HG03025 (cell line): ENCODE results near the gene FOXRED2.
"Not testable (repeated sequence)": the region's sequence is repeated elsewhere in the genome, so short reads cannot be mapped to it uniquely, and the experiment has no call there.

Source experiments
- ATAC-seq: cut with Tn5 transposase; IDR thresholded peaks from one replicate; pipeline ENCODE4 v1.9.1; 2021; ENCODE audit warnings: mild to moderate bottlenecking, moderate library complexity; ENCODE audit not compliant: unreplicated experiment, low FRiP score

The FOXRED2 gene

DNA sequence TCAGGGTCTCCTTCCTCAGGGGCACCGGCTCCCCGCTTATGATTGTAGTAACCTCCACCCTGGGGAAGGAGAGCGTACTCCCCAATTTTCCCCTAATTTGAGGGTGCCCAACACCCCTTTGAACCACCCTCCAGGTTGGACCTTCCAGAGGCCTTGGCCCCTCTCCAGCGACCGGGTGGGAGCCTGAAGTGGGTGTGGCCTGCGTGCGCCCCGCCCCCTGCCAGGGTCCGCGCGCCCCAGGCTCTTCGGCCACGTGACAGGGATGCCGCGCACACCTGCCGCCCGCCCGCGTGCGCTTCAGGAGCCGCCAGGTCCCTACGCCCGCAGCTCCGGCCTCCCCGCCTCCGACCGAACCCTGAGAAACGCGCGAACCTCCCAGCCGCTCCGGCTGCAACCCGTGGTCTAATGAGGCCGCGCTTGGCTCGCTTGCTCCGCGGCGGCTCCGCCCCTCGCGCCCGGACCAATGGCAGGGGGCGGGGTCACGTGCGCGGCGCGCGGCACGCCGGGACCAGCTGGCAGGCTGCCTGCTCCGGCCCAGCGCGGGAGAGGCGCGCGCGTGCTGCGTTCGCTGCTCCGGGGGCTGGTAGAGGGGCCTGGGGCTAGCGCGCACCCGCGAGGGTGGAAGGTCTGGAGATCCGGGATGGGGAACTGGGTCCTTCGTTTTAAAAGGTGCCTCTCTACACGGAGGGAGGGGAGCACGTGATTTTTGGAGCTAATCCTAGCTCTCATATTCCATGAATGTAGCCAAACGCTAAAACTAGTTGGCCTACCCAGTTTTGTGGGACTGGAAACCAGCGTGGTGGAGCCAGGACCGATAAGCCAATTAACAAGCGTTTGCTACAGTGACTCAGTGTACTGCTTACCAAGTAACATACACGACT, at the start of gene FOXRED2:
Gene FOXRED2, minus strand, starts transcription at position 404 of the 881 bp plus-strand sequence. CDS start 618 bp downstream, outside the sequence.
- ATAC-seq, result no peak

DNA sequence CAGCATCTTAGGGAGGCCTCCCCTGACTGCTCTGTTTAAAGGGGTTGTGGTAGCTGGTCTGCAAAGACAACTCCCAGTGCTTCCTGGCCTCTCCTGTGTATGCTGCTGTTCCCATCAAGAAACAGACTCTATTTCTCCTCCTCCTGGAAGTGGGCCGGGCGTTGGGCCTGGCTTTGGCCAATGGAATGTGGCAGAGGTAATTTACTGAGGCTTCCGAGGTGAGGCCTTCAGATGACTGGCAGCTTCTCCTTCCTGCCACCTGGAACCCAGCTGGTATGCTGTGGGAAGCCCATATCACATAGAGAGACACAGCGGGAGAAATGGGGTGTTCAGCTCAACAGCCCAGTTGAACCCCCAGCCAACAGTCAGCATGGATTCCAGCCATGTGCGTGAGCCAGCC, 47.3 kb upstream of the FOXRED2 start:
- no peak for ATAC-seq

DNA sequence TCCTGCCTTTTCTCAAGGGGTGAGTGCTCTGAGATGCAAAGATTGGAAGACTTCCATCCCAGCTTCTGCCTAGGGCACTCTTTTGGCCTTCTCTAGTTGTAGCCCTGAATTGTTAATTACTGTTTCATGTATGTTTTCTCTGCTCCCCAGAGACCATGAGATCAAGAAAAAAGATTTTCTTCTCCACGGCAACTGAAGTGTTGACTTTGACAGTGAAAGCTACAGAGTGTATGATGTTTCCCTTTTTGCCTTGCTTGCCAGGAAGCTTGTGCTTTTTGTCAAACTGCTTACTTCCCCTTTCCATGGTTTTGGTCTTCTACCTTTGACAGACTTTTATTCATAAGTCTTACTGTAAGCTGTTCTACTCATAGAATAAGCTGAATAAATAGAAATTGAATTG, 45.4 kb upstream of the FOXRED2 start:
- ATAC-seq, result no peak

DNA sequence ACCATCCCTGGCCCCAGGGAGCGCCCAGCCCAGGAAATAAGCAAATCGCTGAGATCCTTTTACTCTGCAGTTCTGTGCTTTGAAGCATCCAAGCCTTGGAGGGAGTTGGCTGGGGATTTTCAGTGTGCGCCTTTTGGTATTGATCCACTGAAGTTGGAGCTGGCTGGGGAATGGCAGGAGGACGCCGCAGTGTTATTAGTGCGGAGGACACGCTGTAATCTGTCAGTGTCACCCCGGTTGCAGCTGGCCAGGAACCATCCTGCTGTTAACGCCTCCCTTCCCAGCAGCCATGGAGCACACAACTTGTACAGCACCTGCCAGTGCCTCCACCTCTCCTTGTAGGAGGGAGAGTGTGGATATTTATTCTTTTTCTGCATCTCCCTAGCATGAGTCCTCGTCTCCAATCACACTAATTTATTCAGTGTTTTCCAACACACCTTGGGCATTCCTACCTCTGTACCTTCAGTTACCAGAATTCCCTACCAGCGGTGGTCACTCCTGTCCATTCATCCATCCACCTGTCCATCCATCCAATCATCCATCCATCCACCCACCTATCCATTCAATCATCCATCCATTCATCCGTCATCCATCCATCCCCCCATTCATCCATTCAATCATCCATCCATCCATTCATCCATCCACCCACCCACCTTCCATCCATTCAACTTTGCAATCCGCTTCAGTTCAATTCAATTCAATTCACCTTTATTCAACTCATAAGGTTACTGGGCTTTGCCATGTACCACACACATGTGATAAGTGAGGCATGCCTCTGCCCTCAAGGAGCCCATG, 44.1 kb upstream of the FOXRED2 start:
- no peak for ATAC-seq

DNA sequence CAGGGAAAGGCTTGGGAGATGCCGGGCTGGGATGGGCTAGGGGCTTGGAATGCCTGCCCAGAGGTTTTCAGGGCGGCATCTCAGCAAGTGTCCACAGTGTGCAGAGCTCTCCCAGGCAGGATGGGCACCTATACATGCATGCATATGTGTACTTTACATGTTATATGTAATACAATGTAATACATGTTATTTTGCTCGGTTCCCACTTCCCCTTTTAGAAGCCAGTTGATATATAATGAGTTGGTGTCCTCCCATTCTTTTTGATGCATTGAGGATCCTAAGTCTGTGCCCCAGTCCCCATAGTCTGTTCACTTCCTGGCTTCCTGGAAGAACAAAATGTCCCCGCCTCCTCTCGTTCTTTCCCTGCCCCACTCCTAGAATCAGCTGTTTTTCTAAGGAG, 42.2 kb upstream of the FOXRED2 start:
- ATAC-seq, result no peak

DNA sequence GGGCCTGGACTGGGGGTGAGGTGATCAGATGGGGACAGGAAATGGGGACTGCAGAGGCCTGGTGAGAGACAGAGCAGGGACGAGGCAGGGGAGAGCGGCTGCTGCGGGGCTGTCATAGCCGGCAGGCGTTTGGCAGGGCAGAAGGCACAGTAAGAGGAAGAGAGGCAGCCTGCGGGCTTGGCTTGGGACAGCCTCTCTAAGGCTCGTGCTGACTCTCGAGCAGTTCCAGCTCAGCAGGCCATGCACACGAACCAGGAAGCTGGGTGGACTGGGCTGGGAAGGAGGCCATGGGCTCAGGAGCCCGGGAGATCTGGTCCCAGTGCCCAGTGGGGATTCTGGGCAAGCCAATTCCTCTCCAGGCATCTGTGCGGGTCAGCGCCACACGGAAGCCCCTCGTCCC, 41.8 kb upstream of the FOXRED2 start:
- ATAC-seq, result no peak

DNA sequence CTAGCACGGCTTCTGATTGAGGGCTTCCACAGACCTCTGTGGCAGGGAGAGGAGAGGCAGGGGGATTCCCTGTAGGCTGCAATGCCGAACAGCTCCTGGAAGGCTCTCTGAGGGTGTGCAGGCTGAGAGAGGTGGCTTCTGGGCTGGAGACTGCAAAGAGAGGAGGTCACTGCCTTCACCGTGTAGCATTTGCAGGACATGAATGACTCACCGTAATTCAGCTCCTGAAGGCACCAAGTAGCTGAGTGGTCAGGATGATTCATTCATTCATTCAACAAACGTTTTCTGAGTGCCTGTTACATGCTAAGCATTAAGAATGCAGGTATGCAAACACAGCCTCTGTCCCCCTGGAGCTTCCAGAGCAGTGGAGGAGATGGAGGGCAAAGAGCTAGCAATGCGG, 40.1 kb upstream of the FOXRED2 start:
- ATAC-seq, result no peak

DNA sequence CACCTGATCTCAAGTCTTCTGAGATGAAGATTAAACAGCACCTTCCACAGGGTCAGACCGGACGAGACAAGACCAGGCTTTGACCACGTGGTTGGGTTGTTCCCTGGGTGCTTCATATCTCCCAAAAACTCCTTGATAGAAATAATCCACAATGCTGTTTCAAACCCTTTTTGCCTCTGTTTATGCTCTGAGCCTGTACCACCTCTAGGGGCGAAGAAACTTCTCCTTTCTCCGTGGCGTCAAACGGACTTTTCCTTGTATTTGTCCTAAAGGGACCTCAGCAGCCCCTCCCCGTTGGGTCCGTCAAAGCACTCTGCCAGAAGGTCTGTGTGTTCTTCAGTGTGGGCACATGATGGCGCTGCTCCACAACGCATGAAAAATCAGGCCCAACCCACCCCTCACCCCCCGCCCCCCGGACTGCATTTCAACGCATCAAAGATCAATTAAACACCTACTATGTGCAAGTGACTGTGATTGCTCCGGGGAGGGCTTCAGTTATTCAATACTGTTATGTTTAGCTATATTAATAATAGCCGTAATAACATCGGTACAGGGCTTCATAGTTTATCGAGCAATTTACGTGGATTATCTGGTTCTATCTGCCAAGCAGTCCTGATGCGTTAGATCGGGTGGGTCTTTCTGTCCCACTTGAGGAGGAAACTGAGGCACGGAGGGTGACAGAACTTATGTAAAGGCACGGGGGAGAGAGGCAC, 39.4 kb upstream of the FOXRED2 start:
- no peak for ATAC-seq

DNA sequence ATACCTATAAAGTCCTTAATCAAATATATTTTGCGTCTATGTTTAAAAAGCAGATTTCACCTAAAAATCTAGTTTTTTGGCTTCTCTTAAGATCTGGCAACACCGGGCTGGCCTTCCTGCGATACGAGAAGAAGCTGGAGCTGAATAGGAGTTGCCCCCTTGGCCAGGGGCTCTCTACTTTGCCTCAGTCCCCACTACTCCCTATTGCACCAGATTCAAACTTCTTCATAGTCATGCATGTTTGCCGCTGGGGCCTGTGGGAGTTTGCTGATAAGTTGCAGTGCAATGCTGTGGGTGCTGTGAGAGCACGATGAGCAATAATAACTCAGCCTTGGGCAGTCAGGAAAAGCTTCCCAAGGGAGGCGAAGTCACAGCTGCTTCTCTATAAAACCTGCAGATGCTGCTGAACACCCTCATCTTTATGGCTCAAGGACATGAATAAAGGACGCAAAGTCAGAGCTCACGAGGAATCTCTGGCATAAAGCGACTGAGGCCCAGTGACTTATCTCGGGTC, 37.3 kb upstream of the FOXRED2 start:
- ATAC-seq, result no peak

DNA sequence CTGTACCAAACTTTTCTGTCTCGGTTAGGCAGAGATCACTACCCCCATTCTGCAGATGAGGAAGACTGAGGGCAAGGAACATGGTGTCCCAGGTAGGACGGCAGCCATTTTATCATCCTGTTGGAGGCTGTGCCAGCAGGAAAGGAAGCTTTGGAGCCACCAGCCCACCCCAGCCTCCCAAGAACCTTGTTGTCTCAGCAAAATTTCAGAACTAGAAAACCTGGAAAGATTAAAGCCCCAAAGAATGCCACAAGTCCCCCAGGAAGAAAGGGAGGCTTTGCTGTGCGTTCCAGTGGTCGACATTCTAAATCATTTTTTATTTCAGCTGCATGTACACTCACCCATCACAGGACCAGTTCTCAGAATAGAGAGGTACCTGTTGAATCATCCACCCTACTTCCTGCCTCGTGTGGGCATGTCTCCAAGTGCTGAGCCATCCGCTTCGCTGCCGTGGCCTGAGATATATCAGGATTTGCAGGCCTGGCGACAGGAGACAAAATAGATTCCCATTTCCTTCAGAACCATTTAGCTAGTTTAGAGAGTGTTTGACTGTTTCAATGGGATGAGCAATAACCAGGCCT, 35.1 kb upstream of the FOXRED2 start:
- ATAC-seq, result no peak

DNA sequence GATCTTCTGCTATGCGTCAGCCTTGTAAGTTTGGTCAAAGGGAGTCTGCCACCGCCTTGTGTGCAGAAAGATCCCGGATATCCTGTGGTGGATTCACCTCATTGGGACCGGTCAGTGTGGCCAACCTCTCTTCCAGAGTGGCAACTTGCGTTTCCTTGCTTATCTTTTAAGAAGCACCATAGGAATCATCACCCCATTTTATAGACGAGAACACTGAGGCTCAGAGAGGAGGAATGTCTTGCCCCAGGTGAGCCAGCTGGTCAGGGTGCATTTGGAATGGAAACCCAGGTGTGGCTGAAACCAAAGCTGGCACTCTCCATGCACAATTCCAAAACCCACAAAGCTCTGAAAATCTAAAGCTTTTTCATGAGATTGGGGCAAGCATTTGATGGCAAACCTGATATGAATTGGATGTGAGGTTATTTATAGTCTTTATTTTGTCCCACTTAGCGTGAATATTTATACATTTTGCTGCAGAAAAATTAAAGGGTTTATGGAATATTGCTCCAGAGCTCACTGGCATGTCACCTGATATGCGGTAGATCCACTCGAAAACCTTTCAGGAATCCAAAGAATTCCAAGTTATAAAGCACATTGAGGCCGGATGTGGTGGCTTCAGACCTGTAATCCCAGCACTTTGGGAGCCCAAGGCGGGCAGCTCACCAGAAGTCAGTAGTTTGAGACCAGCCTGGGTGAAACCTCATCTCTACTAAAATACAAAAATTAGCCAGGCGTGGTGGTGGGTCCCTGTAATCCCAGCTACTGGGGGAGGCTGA, 34.2 kb upstream of the FOXRED2 start:
- no peak for ATAC-seq

DNA sequence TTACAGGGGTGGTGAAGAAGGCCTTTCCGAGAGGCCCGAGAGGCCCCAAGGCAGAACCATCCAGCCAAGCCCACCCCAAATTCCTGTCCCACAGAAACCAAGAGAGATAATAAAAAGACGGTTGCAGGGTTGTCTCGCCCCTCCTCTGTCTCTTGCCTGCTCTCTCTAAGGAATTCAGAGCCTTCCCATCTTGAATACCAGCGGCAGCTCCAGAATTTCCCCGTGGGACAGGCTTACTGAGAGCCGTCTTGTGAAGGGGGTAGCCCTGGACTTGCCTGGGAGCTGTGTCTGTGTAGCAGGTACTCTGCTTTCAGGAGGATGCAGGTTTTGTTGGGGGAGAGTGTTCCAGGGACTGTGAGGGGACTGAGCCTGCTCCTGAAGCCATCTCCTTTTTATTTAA, 31.7 kb upstream of the FOXRED2 start:
- no peak for ATAC-seq

DNA sequence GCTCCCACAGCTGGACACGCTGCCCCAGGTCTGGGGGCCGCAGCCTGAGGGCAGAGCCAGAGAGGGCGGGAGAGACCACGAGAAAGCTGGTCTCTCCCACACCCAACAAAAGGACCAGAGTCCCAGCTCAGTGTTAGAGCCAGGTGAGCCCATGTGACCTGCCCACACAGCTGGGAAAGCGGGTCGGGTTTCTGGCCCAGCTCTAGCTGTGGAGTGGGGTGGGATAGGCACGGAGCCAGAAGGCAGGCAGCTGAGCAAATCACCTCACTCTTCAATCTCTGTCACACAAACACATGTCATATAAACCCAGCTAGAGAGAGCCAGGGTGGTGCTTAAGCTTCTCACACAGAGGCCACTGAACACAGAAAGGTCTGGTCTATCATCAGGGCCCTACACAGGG, 29.9 kb upstream of the FOXRED2 start:
- no peak for ATAC-seq

DNA sequence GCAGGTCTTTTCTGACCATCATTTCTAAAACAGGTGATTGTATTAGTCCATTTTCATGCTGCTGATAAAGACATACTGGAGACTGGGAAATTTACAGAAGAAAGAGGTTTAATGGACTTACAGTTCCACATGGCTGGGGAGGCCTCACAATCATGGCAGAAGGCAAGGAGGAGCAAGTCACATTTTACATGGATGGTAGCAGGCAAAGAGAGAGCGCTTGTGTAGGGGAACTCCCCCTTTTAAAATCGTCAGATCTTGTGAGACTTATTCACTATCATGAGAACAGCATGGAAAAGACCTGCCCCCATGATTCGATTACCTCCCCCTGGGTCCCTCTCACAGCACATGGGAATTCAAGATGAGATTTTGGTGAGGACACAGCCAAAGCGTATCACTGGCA, 26.5 kb upstream of the FOXRED2 start:
- not testable (repeated sequence) for ATAC-seq

DNA sequence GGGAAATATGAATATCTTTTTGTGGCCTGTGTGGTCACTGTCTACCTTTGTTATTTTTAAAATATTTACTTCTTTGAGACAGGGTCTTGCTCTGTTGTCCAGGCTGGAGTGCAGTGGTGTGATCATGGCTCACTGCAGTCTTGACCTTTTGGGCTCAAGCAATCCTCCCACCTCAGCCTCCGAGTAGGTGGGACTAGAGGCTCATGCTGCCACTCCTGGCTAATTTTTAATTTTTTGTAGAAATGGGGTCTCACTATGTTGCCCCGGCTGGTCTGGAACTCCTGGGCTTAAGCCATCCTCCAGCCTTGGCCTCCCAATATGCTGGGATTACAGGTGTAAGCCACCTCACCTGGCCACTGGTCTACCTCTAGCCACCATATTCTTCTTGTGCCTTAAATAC, 25.6 kb upstream of the FOXRED2 start:
- no peak for ATAC-seq

DNA sequence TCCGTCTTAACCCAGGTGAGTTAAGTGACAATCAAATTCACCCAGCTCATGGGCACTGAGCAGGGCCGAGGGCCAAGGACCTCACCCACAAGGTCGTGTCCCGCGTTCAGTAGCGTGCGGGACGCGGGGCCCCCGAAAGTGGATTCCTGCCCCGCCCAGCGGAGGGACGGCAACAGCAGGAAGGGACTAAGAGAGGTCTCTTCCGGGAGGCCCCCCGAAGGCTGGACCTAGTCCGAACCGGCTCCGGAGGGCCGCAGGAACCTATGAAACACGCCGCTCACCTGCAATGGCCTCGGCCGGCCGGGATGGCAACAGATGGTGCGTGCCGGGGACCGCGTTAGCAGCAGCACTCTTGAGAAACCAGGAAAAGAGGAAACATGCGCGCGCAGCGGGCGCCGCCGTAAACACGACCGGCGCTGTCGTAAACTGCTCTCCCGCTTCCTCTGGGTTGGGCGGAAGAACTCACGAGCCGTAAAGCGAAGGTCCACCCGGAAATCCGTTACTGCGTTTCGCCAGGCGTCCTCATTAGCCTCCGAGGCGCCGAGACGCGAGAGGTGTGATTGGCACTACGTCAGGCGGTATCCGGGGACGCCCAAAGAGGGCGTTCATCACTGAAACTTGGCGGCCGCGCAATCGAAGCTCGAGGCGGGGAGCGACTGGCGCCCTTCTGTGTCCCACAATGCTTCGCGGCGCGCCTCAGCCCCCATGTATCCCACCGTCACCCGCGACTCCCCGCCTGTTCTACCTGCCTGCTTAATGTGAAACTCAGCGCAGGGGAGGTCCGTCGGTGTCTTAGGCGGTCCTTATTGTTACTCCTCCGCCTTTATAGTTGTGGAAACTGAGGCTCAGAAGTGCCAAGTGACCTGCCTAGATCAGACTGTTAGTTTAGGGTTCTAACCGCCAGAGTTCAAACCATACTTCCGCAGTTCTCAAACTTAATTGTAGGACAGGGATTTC, 22.2 kb upstream of the FOXRED2 start, which contains the start of gene EIF3D:
Gene EIF3D, minus strand, starts transcription at position 372 of the 957 bp plus-strand sequence. CDS start 3,045 bp downstream, outside the sequence.
- peak; percentile 94 for ATAC-seq

DNA sequence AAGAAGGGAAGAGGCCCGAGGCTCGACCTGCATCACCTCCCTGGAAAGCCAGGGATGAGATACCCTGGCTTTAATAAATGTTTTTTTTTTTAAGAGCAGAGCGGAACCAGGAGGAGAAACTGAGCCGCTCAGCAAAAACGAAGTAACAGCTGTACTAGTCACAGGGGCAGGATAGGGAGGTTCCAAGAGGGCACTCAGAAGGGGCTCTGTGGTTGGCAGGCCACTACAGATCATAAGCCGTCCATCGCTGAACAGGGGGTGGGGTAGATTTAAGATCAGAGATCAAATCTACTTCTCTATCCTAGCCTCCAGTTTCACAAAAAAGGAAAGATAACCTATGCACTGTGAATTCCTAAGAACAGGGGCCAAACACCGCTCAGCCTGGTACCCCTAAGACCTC, 21.5 kb upstream of the FOXRED2 start:
- no peak for ATAC-seq

DNA sequence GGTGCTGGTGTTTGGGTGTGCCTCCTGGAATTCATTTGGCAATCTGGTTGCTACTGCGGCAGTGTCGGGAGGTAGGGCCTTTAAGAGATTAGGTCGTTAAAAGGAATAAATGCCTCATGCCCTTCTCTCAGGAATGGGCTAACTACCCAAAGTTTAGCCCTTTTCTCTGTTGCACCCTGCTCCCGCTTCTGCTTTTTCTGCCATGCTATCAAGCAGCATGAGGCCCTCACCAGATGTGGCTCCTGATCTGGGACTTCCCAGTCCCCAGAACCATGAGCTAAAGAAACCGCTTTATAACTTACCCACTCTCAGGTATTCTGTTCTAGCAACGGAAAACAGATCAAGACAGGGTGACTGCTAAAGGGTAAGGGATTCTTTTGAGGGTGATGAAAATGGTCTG, 15.8 kb upstream of the FOXRED2 start:
- ATAC-seq, result no peak
